ENCODE results near the gene KIF5A.

The KIF5A gene

GRCh38 chr12:57604992-57605810, 55.4 kb downstream of the KIF5A start:
- DNase-seq (ENCODE audit: low read depth in 1 of 2, low spot score in 1 of 2), result no peak

GRCh38 chr12:57605811-57606311, 56.0 kb downstream of the KIF5A start:
- DNase-seq (ENCODE audit: low read depth in 1 of 2, low spot score in 1 of 2), result no peak

- no peak for DNase-seq (ENCODE audit: low read depth in 1 of 2, low spot score in 1 of 2)
Observed at GRCh38 chr12:57606399-57606798, 56.6 kb downstream of the KIF5A start.

- DNase-seq (ENCODE audit: low read depth in 1 of 2, low spot score in 1 of 2), result no peak
Observed at GRCh38 chr12:57606821-57607220, 57.0 kb downstream of the KIF5A start.

- no peak for DNase-seq (ENCODE audit: low read depth in 1 of 2, low spot score in 1 of 2)
Observed at GRCh38 chr12:57607958-57608663, 58.3 kb downstream of the KIF5A start.

- DNase-seq (ENCODE audit: low read depth in 1 of 2, low spot score in 1 of 2), result no peak
Observed at GRCh38 chr12:57609101-57609780, 59.4 kb downstream of the KIF5A start.

GRCh38 chr12:57609781-57610553, 60.1 kb downstream of the KIF5A start:
- DNase-seq (ENCODE audit: low read depth in 1 of 2, low spot score in 1 of 2), result no peak

GRCh38 chr12:57610554-57611107, 60.8 kb downstream of the KIF5A start:
- DNase-seq (ENCODE audit: low read depth in 1 of 2, low spot score in 1 of 2), result no peak

- DNase-seq (ENCODE audit: low read depth in 1 of 2, low spot score in 1 of 2), result no peak
Observed at GRCh38 chr12:57611108-57611826, 61.4 kb downstream of the KIF5A start, which contains the start of gene ARHGEF25. Gene ARHGEF25 (plus strand): TSS chr12:57611435. CDS start chr12:57611895, 460 bp downstream.

- DNase-seq (ENCODE audit: low read depth in 1 of 2, low spot score in 1 of 2), result no peak
Observed at GRCh38 chr12:57611827-57612710, 62.2 kb downstream of the KIF5A start.

GRCh38 chr12:57612711-57613426, 63.0 kb downstream of the KIF5A start:
- DNase-seq (ENCODE audit: low read depth in 1 of 2, low spot score in 1 of 2), result no peak

GRCh38 chr12:57613427-57614109, 63.7 kb downstream of the KIF5A start:
- DNase-seq (ENCODE audit: low read depth in 1 of 2, low spot score in 1 of 2), result no peak

- DNase-seq (ENCODE audit: low read depth in 1 of 2, low spot score in 1 of 2), result no peak
Observed at GRCh38 chr12:57614178-57614947, 64.5 kb downstream of the KIF5A start.

GRCh38 chr12:57614948-57615500, 65.2 kb downstream of the KIF5A start:
- no peak for DNase-seq (ENCODE audit: low read depth in 1 of 2, low spot score in 1 of 2)

GRCh38 chr12:57615637-57616036, 65.8 kb downstream of the KIF5A start:
- no peak for DNase-seq (ENCODE audit: low read depth in 1 of 2, low spot score in 1 of 2)

GRCh38 chr12:57616383-57617101, 66.7 kb downstream of the KIF5A start:
- no peak for DNase-seq (ENCODE audit: low read depth in 1 of 2, low spot score in 1 of 2)

All from activated CD4-positive, alpha-beta T cell treated with anti-CD3 and anti-CD28 coated beads, Interleukin-2, amount 50 U/mL, for 24 hours (primary cell).